ENCODE measurements around the gene DGCR6L.
"Not testable (repeated sequence)": the region's sequence is repeated elsewhere in the genome, so short reads cannot be mapped to it uniquely, and the experiment has no call there.

The DGCR6L gene

GRCh38 chr22:20319745-20320658 lies at the start of gene DGCR6L:
TSS of gene DGCR6L (minus strand) at chr22:20320060. CDS start at chr22:20319988, 72 bp downstream.
- peak; percentile 92 for DNase-seq (ENCODE audit: low read depth)

GRCh38 chr22:20368875-20369274 lies 49.0 kb upstream of the DGCR6L start:
- DNase-seq (ENCODE audit: low read depth) = not testable (repeated sequence)

- DNase-seq (ENCODE audit: low read depth) = not testable (repeated sequence)
These were observed 47.0 kb upstream of the DGCR6L start for GRCh38 chr22:20366841-20367240.

- DNase-seq (ENCODE audit: low read depth) = peak; percentile 13
These were observed 44.7 kb upstream of the DGCR6L start for GRCh38 chr22:20364335-20365260.

GRCh38 chr22:20362403-20362802 lies 42.5 kb upstream of the DGCR6L start:
- not testable (repeated sequence) for DNase-seq (ENCODE audit: low read depth)

- DNase-seq (ENCODE audit: low read depth) = not testable (repeated sequence)
These were observed 41.9 kb upstream of the DGCR6L start for GRCh38 chr22:20361752-20362229.

GRCh38 chr22:20360866-20361751 lies 41.2 kb upstream of the DGCR6L start:
- not testable (repeated sequence) for DNase-seq (ENCODE audit: low read depth)

- not testable (repeated sequence) for DNase-seq (ENCODE audit: low read depth)
These were observed 40.4 kb upstream of the DGCR6L start for GRCh38 chr22:20360261-20360660.

GRCh38 chr22:20358503-20359239 lies 38.8 kb upstream of the DGCR6L start:
- not testable (repeated sequence) for DNase-seq (ENCODE audit: low read depth)

- not testable (repeated sequence) for DNase-seq (ENCODE audit: low read depth)
These were observed 38.1 kb upstream of the DGCR6L start for GRCh38 chr22:20357967-20358366.

- DNase-seq (ENCODE audit: low read depth) = not testable (repeated sequence)
These were observed 37.0 kb upstream of the DGCR6L start for GRCh38 chr22:20356906-20357305.

- DNase-seq (ENCODE audit: low read depth) = not testable (repeated sequence)
These were observed 36.2 kb upstream of the DGCR6L start for GRCh38 chr22:20355939-20356636.

- no peak for DNase-seq (ENCODE audit: low read depth)
These were observed 34.5 kb upstream of the DGCR6L start for GRCh38 chr22:20354238-20354975.

- not testable (repeated sequence) for DNase-seq (ENCODE audit: low read depth)
These were observed 32.7 kb upstream of the DGCR6L start for GRCh38 chr22:20352536-20352935.

GRCh38 chr22:20346553-20346952 lies 26.7 kb upstream of the DGCR6L start:
- DNase-seq (ENCODE audit: low read depth) = not testable (repeated sequence)

GRCh38 chr22:20338291-20338690 lies 18.4 kb upstream of the DGCR6L start:
- DNase-seq (ENCODE audit: low read depth) = not testable (repeated sequence)

GRCh38 chr22:20337807-20338206 lies 17.9 kb upstream of the DGCR6L start:
- DNase-seq (ENCODE audit: low read depth) = not testable (repeated sequence)

GRCh38 chr22:20336561-20336960 lies 16.7 kb upstream of the DGCR6L start:
- DNase-seq (ENCODE audit: low read depth) = not testable (repeated sequence)

- not testable (repeated sequence) for DNase-seq (ENCODE audit: low read depth)
These were observed 8.7 kb upstream of the DGCR6L start for GRCh38 chr22:20328569-20328930.

Data from stromal cell of bone marrow (primary cell).